ENCODE data around the gene PHACTR1.
"Not testable (repeated sequence)": the region's sequence is repeated elsewhere in the genome, so short reads cannot be mapped to it uniquely, and the experiment has no call there.

The PHACTR1 gene

DNA sequence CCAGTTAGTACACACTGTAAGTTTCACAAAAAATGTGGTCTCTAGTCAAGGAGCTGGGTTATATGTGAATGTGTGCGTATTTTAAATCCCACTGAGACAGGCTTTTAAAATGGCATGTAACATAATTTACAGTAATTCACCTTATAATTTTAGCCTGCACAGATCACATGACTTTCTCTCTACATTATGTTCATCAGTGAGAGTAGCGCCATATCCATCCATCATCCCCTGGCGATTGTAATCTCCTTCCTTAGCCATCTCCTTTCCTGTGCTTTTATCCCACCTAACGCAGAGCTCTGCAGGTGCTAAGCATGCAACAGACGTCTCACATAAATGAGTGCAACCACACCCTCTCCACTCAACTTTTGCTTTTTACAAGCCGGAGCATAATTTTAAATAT is 401.0 kb downstream of the PHACTR1 start:
- H3K4me3 ChIP-seq (ENCODE audit: low read depth, low read length), result no peak overlapping the region
- TF ChIP-seq CTCF (IDR thresholded peaks at IDR 0.05; ENCODE audit: low read depth, low read length), result no peak
- no peak for DNase-seq (ENCODE audit: low read depth, low spot score)
- in situ Hi-C loops (cut with HindIII; ENCODE audit: low sequenced_read_pairs), result no loop called here

GRCh38 chr6:13119549-13119948 is 403.0 kb downstream of the PHACTR1 start:
- TF ChIP-seq CTCF (IDR thresholded peaks at IDR 0.05; ENCODE audit: low read depth, low read length), result no peak
- in situ Hi-C loops (cut with HindIII; ENCODE audit: low sequenced_read_pairs), result no loop called here
- no peak for DNase-seq (ENCODE audit: low read depth, low spot score)
- no peak overlapping the region for H3K4me3 ChIP-seq (ENCODE audit: low read depth, low read length)

- no peak for TF ChIP-seq CTCF (IDR thresholded peaks at IDR 0.05; ENCODE audit: low read depth, low read length)
- no peak overlapping the region for H3K4me3 ChIP-seq (ENCODE audit: low read depth, low read length)
- DNase-seq (ENCODE audit: low read depth, low spot score), result no peak
- in situ Hi-C loops (cut with HindIII; ENCODE audit: low sequenced_read_pairs), result no loop called here
Observed at GRCh38 chr6:13120483-13121482, 404.2 kb downstream of the PHACTR1 start.

DNA sequence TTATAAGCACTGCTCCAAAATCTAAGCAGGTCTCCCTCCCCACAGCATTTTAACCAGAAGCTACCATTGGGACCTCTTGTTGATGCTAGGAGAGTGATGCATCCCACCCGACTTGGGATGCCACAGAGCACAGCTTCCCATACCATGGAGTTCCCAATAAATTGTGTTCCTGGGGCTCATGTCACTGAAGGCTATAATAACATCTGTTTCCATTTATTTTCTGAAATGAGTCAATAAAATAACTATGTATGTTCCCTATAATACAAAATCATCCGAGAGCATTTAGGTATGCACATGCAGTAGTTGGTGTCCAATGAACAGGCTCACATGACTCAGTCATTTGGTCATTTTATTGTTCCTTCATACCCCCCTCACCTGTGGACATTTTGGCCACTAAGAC is 407.6 kb downstream of the PHACTR1 start:
- DNase-seq (ENCODE audit: low read depth, low spot score), result no peak
- no peak overlapping the region for H3K4me3 ChIP-seq (ENCODE audit: low read depth, low read length)
- in situ Hi-C loops (cut with HindIII; ENCODE audit: low sequenced_read_pairs), result no loop called here
- TF ChIP-seq CTCF (IDR thresholded peaks at IDR 0.05; ENCODE audit: low read depth, low read length), result no peak

- in situ Hi-C loops (cut with HindIII; ENCODE audit: low sequenced_read_pairs), result no loop called here
- DNase-seq (ENCODE audit: low read depth, low spot score), result no peak
- no peak for TF ChIP-seq CTCF (IDR thresholded peaks at IDR 0.05; ENCODE audit: low read depth, low read length)
Observed at GRCh38 chr6:13125841-13126240, 409.3 kb downstream of the PHACTR1 start.

GRCh38 chr6:13131935-13132661 is 415.5 kb downstream of the PHACTR1 start:
- DNase-seq (ENCODE audit: low read depth, low spot score), result no peak
- no peak overlapping the region for H3K4me3 ChIP-seq (ENCODE audit: low read depth, low read length)
- no peak for TF ChIP-seq CTCF (IDR thresholded peaks at IDR 0.05; ENCODE audit: low read depth, low read length)
- in situ Hi-C loops (cut with HindIII; ENCODE audit: low sequenced_read_pairs), result no loop called here

More at GRCh38 chr6:13125841-13126240, 409.3 kb downstream of the PHACTR1 start:
- H3K4me3 ChIP-seq (ENCODE audit: low read depth, low read length), result no peak overlapping the region

DNA sequence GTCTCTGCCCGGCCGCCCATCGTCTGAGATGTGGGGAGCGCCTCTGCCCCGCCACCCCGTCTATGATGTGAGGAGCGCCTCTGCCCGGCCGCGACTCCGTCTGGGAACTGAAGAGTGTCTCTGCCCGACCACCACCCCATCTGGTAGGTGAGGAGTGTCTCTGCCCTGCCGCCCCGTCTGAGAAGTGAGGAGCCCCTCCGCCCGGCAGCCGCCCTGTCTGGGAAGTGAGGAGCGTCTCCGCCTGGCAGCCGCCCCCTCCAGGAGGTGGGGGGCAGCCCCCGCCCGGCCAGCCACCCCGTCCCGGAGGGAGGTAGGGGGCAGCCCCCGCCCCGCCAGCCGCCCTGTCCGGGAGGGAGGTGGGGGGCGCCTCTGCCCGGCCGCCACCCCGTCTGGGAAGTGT is 417.3 kb downstream of the PHACTR1 start:
- in situ Hi-C loops (cut with HindIII; ENCODE audit: low sequenced_read_pairs); H3K4me3 ChIP-seq (ENCODE audit: low read depth, low read length); DNase-seq (ENCODE audit: low read depth, low spot score): not testable (repeated sequence)
